B cell (primary cell): ENCODE data around the gene TMEM213. TPM values are rescaled to one million over a fixed set of nuclear protein-coding genes. Genes with fewer than 3 reads are reported as not detected.

Experiments used
- ATAC-seq: fragments of 200-7000 bp; cut with Tn5 transposase; one replicate; pipeline ENCODE4 v1.10.0; 2021; ENCODE audit warnings: low read depth, mild to moderate bottlenecking, moderate number of reproducible peaks, moderate library complexity
- CTCF ChIA-PET: fragments of 350-600 bp; sonication (Branson Sonifier 250); formaldehyde crosslinking; loops from one replicate; lab custom pipeline; 2021; ENCODE audit warnings: antibody characterized with exemption, inconsistent platforms; lab: Charles Lee
- POLR2A ChIA-PET: fragments of 350-600 bp; sonication (Branson Sonifier 250); formaldehyde crosslinking; loops from one replicate; lab custom pipeline; 2021; ENCODE audit warnings: antibody characterized with exemption; lab: Charles Lee
- DNase-seq: peaks from one replicate; pipeline ENCODE4 v3.0.0; 2013
- H2AFZ ChIP-seq: 2 replicates; pipeline ENCODE4 v1.6.1; 2012; ENCODE audit warnings: mild to moderate bottlenecking, low read depth, low read length; ENCODE audit not compliant: insufficient read depth, poor library complexity, severe bottlenecking
- H3K27ac ChIP-seq, 2 donors: 1 replicate in 1 of 2; 2 replicates in 1 of 2; pipeline ENCODE4 v1.5.1; 2012 to 2013; ENCODE audit warnings: low read length in 2 of 2, mild to moderate bottlenecking in 2 of 2, moderate library complexity in 1 of 2
- H3K27me3 ChIP-seq, 4 experiments: fragments of 200-600 bp in 1 of 4; sonication (generic) in 1 of 4; replicated peaks in 1 of 4; 1 replicate in 2 of 4; 2 replicates in 2 of 4; pipeline versions ENCODE4 v1.6.1 to v1.7.0; 2013 to 2016; ENCODE audit warnings: low read length in 3 of 4, mild to moderate bottlenecking in 2 of 4, mixed read lengths in 1 of 4, moderate library complexity in 1 of 4; ENCODE audit not compliant: insufficient read depth in 4 of 4, control insufficient read depth in 3 of 4; ENCODE audit errors: control extremely low read depth in 1 of 4
- H3K36me3 ChIP-seq, 2 experiments: replicated peaks in 1 of 2; 1 replicate in 1 of 2; 2 replicates in 1 of 2; pipeline versions ENCODE4 v1.6.1 to v1.7.1; 2013; ENCODE audit warnings: low read length in 1 of 2; ENCODE audit not compliant: insufficient read depth in 2 of 2, control insufficient read depth in 1 of 2; ENCODE audit errors: control extremely low read depth in 1 of 2, extremely low read depth in 1 of 2
- H3K4me1 ChIP-seq, 2 donors: fragments of 200-600 bp in 1 of 2; sonication (generic) in 1 of 2; 1 replicate in 1 of 2; 2 replicates in 1 of 2; pipeline versions ENCODE4 v1.5.1 to v1.6.1; 2013 to 2017; ENCODE audit warnings: low read length in 2 of 2; ENCODE audit not compliant: control insufficient read depth in 2 of 2, insufficient read depth in 2 of 2
- H3K4me2 ChIP-seq: replicated peaks from 2 replicates; pipeline ENCODE3; 2012; ENCODE audit warnings: mild to moderate bottlenecking, low read depth, low read length; ENCODE audit not compliant: poor library complexity, severe bottlenecking
- H3K4me3 ChIP-seq, 5 experiments: fragments of 200-600 bp in 1 of 5; sonication (generic) in 1 of 5; 1 replicate in 3 of 5; 2 replicates in 2 of 5; pipeline versions ENCODE4 v1.5.1 to v1.7.0; 2011 to 2016; ENCODE audit warnings: low read length in 4 of 5, mild to moderate bottlenecking in 4 of 5, low read depth in 2 of 5, control low read depth in 1 of 5, moderate library complexity in 1 of 5; ENCODE audit not compliant: insufficient read depth in 1 of 5; ENCODE audit errors: control extremely low read depth in 1 of 5, extremely low read depth in 1 of 5
- H3K79me2 ChIP-seq: fragments of 200-600 bp; sonication (generic); one replicate; pipeline ENCODE4 v1.6.0; 2016; ENCODE audit warnings: low read length; ENCODE audit not compliant: control insufficient read depth, insufficient read depth
- H3K9ac ChIP-seq: fragments of 200-600 bp; sonication (generic); 2 replicates; pipeline ENCODE4 v1.6.1; 2017; ENCODE audit warnings: mild to moderate bottlenecking, low read length, moderate library complexity
- H3K9me3 ChIP-seq, 3 donors: one replicate each; pipeline versions ENCODE4 v1.6.1 to v1.7.1; 2013; ENCODE audit warnings: low read length in 2 of 3; ENCODE audit not compliant: control insufficient read depth in 2 of 3, insufficient read depth in 1 of 3; ENCODE audit errors: control extremely low read depth in 1 of 3
- H4K20me1 ChIP-seq: 2 replicates; pipeline ENCODE4 v1.6.0; 2012; ENCODE audit warnings: mild to moderate bottlenecking, low read length; ENCODE audit not compliant: insufficient read depth, control insufficient read depth, poor library complexity, severe bottlenecking
- H3K27ac Mint-ChIP-seq: one replicate; pipeline ENCODE4 v1.8.0; 2021; ENCODE audit warnings: mixed read lengths
- H3K27me3 Mint-ChIP-seq: one replicate; pipeline ENCODE4 v1.8.0; 2021; ENCODE audit warnings: mixed read lengths
- H3K4me1 Mint-ChIP-seq: one replicate; pipeline ENCODE4 v1.8.0; 2021; ENCODE audit warnings: mixed read lengths
- H3K4me3 Mint-ChIP-seq: one replicate; pipeline ENCODE4 v1.8.0; 2021; ENCODE audit warnings: mixed read lengths
- H3K9me3 Mint-ChIP-seq: one replicate; pipeline ENCODE4 v1.8.0; 2022; ENCODE audit warnings: mixed read lengths; ENCODE audit not compliant: insufficient read depth
- EZH2 ChIP-seq: IDR thresholded peaks from 2 replicates; pipeline ENCODE4 v1.6.1; 2012; ENCODE audit warnings: borderline replicate concordance, low read depth, mild to moderate bottlenecking, moderate library complexity, low read length; ENCODE audit not compliant: insufficient read depth, poor library complexity, severe bottlenecking
- WGBS: methylation state at CpG from one replicate; pipeline ENCODE4 v1.1.5; 2013; ENCODE audit warnings: missing lambda C conversion rate; ENCODE audit not compliant: insufficient coverage; 5-methylcytosine and 5-hydroxymethylcytosine counted together
- intact Hi-C: fragments of 100-400 bp; cut with micrococcal nuclease; formaldehyde crosslinking; loops from one replicate; pipeline ENCODE4 v1.10.0; 2022
- polyA plus RNA-seq: library from polyadenylated mRNA; depleted of rRNA; stranded (reverse); fragments of >200 nt; gene quantifications from 2 replicates; pipeline ENCODE4 v1.2.3, GENCODE V29; 2012
- total RNA-seq, 2 donors: library from RNA; stranded (reverse); fragments of 120-200 nt in 1 of 2; gene quantifications; 1 replicate in 1 of 2; 2 replicates in 1 of 2; pipeline versions ENCODE4 v1.2.3 to v1.2.4, GENCODE V29; 2013 to 2022
- TF ChIP-seq, protein P1 (sequence below): fragments of 200-600 bp; IDR thresholded peaks from one replicate; pipeline ENCODE4 v1.8.0; 2022; ENCODE audit warnings: antibody characterized with exemption, mild to moderate bottlenecking

TMEM213 gene
- total and polyA plus RNA-seq, 2 donors (not counting 1 experiment from before 2014, with no cell fraction given): not detected

GRCh38 chr7:138798836-138799235, 1.0 kb downstream of the TMEM213 start:
- H2AFZ ChIP-seq: no peak overlapping the region
- no peak overlapping the region for H3K4me3 ChIP-seq
- H3K27ac Mint-ChIP-seq: no peak overlapping the region
- H3K27me3 Mint-ChIP-seq: peaks cover 4% of the 10 kb centered on the region
- no CpG with 5 or more reads among the region's 5 CpGs for WGBS
- ATAC-seq: no peak
- no peak overlapping the region for H3K4me3 Mint-ChIP-seq
- no peaks in the 10 kb centered on the region for H3K9me3 ChIP-seq
- H3K27ac ChIP-seq: no peak overlapping the region
- no peaks in the 10 kb centered on the region for H3K4me1 ChIP-seq
- ChIA-PET POLR2A (no interaction called here), CTCF (no interaction called here)
- no peaks in the 10 kb centered on the region for H3K27me3 ChIP-seq
- H4K20me1 ChIP-seq: no peaks in the 10 kb centered on the region
- intact Hi-C loops: no loop called here
- H3K4me2 ChIP-seq: no peak overlapping the region
- H3K79me2 ChIP-seq: no peaks in the 10 kb centered on the region
- no peak overlapping the region for H3K9ac ChIP-seq
- no peaks in the 10 kb centered on the region for H3K4me1 Mint-ChIP-seq
- no peaks in the 10 kb centered on the region for H3K9me3 Mint-ChIP-seq
- H3K36me3 ChIP-seq: no peaks in the 10 kb centered on the region
- TF ChIP-seq EZH2: no peak
- TF ChIP-seq, protein P1, sequence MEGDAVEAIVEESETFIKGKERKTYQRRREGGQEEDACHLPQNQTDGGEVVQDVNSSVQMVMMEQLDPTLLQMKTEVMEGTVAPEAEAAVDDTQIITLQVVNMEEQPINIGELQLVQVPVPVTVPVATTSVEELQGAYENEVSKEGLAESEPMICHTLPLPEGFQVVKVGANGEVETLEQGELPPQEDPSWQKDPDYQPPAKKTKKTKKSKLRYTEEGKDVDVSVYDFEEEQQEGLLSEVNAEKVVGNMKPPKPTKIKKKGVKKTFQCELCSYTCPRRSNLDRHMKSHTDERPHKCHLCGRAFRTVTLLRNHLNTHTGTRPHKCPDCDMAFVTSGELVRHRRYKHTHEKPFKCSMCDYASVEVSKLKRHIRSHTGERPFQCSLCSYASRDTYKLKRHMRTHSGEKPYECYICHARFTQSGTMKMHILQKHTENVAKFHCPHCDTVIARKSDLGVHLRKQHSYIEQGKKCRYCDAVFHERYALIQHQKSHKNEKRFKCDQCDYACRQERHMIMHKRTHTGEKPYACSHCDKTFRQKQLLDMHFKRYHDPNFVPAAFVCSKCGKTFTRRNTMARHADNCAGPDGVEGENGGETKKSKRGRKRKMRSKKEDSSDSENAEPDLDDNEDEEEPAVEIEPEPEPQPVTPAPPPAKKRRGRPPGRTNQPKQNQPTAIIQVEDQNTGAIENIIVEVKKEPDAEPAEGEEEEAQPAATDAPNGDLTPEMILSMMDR: no peak
- no peak for DNase-seq

DNA sequence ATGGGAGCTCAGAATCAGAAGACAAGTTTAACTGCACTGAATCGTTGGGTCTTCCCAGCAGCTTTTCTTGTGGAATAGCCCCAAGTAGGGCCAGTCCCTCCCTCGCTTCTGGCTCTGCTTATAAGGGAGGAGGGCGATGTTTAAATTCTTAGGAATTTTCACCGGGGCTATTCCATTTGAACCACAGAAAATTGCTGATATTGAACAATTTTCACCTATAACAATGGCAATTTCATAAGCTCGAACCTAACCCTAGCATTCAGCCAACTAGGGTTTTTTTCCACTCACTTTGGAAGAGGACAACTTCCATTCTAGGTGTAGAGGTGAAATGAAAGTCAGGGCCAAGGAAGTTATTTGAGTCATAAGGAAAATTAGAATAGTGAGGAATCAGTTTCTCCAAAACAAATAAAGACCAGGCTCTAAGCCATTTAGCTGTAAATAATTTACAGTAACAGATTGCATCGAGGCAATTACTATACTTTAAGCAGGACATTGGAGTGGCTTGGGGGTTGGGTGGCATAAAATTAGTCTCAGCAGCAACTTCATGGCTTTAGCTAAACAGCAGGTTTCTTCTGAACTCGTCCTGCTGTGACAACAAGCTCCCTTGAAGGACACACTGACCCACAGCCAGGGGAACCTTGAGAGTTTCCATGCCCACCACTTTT, 1.7 kb downstream of the TMEM213 start:
- ChIA-PET POLR2A (no interaction called here), CTCF (no interaction called here)
- Histone ChIP-seq H3K9ac (no peak overlapping the region), H2AFZ (no peak overlapping the region), H3K4me1 (no peaks in the 10 kb centered on the region), H3K36me3 (no peaks in the 10 kb centered on the region), H3K27ac (no peak overlapping the region), H3K79me2 (no peaks in the 10 kb centered on the region), H3K4me3 (no peak overlapping the region), H4K20me1 (no peaks in the 10 kb centered on the region), H3K4me2 (no peak overlapping the region), H3K9me3 (no peaks in the 10 kb centered on the region), H3K27me3 (no peaks in the 10 kb centered on the region)
- no peak for ATAC-seq
- intact Hi-C loops: no loop called here
- Mint-ChIP-seq H3K4me3 (no peak overlapping the region), H3K27ac (no peak overlapping the region), H3K4me1 (no peaks in the 10 kb centered on the region), H3K9me3 (no peaks in the 10 kb centered on the region), H3K27me3 (peaks cover 4% of the 10 kb centered on the region)
- TF ChIP-seq EZH2: no peak
- TF ChIP-seq, protein P1: no peak
- 45% methylated on average over 1 of the region's 7 CpGs for WGBS
- no peak for DNase-seq
